OCI-LY7 (cell line): ENCODE measurements around the gene DENND1A. TPM values are rescaled to one million over a fixed set of nuclear protein-coding genes. Genes with fewer than 3 reads are reported as not detected.

Source experiments
- BruUV-seq: library from RNA; stranded (reverse); fragments of 400-500 nt; replicated peaks from 2 replicates; lab custom pipeline; 2021; lab: Mats Ljungman, UMichigan
- CTCF ChIA-PET: fragments of 300-600 bp; sonication (Branson Sonifier 250); formaldehyde crosslinking; loops from one replicate; lab custom pipeline; 2022; ENCODE audit warnings: antibody characterized with exemption; ENCODE audit not compliant: unreplicated experiment; lab: Charles Lee
- POLR2A ChIA-PET: fragments of 300-600 bp; sonication (Branson Sonifier 250); formaldehyde crosslinking; loops from one replicate; lab custom pipeline; 2022; ENCODE audit warnings: antibody characterized with exemption; lab: Charles Lee
- DNase-seq: peaks from one replicate; pipeline ENCODE4 v3.0.0-alpha.2; 2015; ENCODE audit warnings: low spot score
- H2AFZ ChIP-seq: fragments of 200-600 bp; sonication (generic), shearing (Covaris generic); 2 replicates; pipeline ENCODE4 v1.6.1; 2014; ENCODE audit warnings: mild to moderate bottlenecking, antibody characterized with exemption, low read length, moderate library complexity
- H3K27ac ChIP-seq: fragments of 200-600 bp; sonication (generic); 2 replicates; pipeline ENCODE4 v1.5.1; 2014; ENCODE audit warnings: mixed run types, low read depth, mild to moderate bottlenecking, moderate library complexity, low read length, inconsistent platforms; ENCODE audit not compliant: poor library complexity, severe bottlenecking
- H3K36me3 ChIP-seq: fragments of 200-600 bp; sonication (generic); 2 replicates; pipeline ENCODE4 v1.6.1; 2014; ENCODE audit warnings: mild to moderate bottlenecking, antibody characterized with exemption, low read length, moderate library complexity, mixed read lengths; ENCODE audit not compliant: insufficient read depth
- H3K4me1 ChIP-seq: fragments of 200-600 bp; sonication (generic); 2 replicates; pipeline ENCODE4 v1.5.1; 2014; ENCODE audit warnings: mild to moderate bottlenecking, low read length; ENCODE audit not compliant: insufficient read depth, poor library complexity, severe bottlenecking
- H3K4me2 ChIP-seq: fragments of 200-600 bp; sonication (generic); 2 replicates; pipeline ENCODE4 v1.6.1; 2014; ENCODE audit warnings: mild to moderate bottlenecking, low read length
- H3K4me3 ChIP-seq: fragments of 200-600 bp; sonication (generic); 2 replicates; pipeline ENCODE4 v1.5.1; 2014; ENCODE audit warnings: mild to moderate bottlenecking, low read depth, low read length; ENCODE audit not compliant: poor library complexity, severe bottlenecking
- H3K79me2 ChIP-seq: fragments of 200-600 bp; sonication (generic); 2 replicates; pipeline ENCODE4 v1.6.1; 2016; ENCODE audit warnings: low read depth, mild to moderate bottlenecking, low read length, moderate library complexity, mixed read lengths; ENCODE audit not compliant: insufficient read depth
- H3K9me2 ChIP-seq: fragments of 200-600 bp; sonication (generic); 2 replicates; pipeline ENCODE4 v1.6.1; 2016; ENCODE audit warnings: mild to moderate bottlenecking, low read length, mixed read lengths; ENCODE audit not compliant: insufficient read depth
- H3K9me3 ChIP-seq: fragments of 200-600 bp; sonication (generic); 2 replicates; pipeline ENCODE4 v1.6.1; 2014; ENCODE audit warnings: mild to moderate bottlenecking, mixed run types, low read length, mixed read lengths
- H4K20me1 ChIP-seq: fragments of 200-600 bp; sonication (generic); 2 replicates; pipeline ENCODE4 v1.6.1; 2014; ENCODE audit warnings: mild to moderate bottlenecking, antibody characterized with exemption, low read length, moderate library complexity, mixed read lengths; ENCODE audit not compliant: insufficient read depth
- CTCF ChIP-seq: fragments of 200-600 bp; sonication (generic); conservative IDR thresholded peaks from 2 replicates; pipeline ENCODE4 v1.5.1; 2014; ENCODE audit warnings: mild to moderate bottlenecking, antibody characterized with exemption, low read length, moderate library complexity, mixed read lengths
- EZH2phosphoT487 ChIP-seq: fragments of 200-600 bp; sonication (generic); IDR thresholded peaks from 2 replicates; pipeline ENCODE4 v1.6.1; 2018; ENCODE audit warnings: low read depth, borderline replicate concordance, mild to moderate bottlenecking, mixed run types, antibody characterized with exemption, low read length, moderate library complexity, mixed read lengths
- intact Hi-C: fragments of 100-400 bp; cut with micrococcal nuclease; formaldehyde crosslinking; loops from one replicate; pipeline ENCODE4 v1.10.0; 2022; ENCODE audit not compliant: unreplicated experiment
- total RNA-seq, 2 experiments: library from RNA; depleted of rRNA in 1 of 2; stranded (reverse); fragments of >200 nt in 1 of 2; shearing (Covaris generic) in 1 of 2; gene quantifications; 2 replicates each; pipeline ENCODE4 v1.2.3, GENCODE V29; 2014 to 2022

Gene DENND1A
- total RNA-seq, 2 experiments from 2014 or later: 17.9 to 36.3 TPM

GRCh38 chr9:123606141-123606540 lies 323.8 kb downstream of the DENND1A start:
- POLR2A ChIA-PET: no interaction called here
- no peak for DNase-seq
- H3K9me2 ChIP-seq: no peaks in the 10 kb centered on the region

GRCh38 chr9:123605286-123605685 lies 324.6 kb downstream of the DENND1A start:
- no TSS peak for BruUV-seq
- H3K9me2 ChIP-seq: no peaks in the 10 kb centered on the region
- peaks cover 46% of the 10 kb centered on the region for H3K4me1 ChIP-seq
- TF ChIP-seq CTCF: no peak
- no peak for TF ChIP-seq EZH2phosphoT487
- H3K9me3 ChIP-seq: no peaks in the 10 kb centered on the region
- H3K4me2 ChIP-seq: no peak overlapping the region
- POLR2A ChIA-PET: interaction anchor here (1.5 kb wide), 1 partner anchor 33 kb away, joined by 3 read pairs; no protein-coding TSS in a partner anchor
- H3K4me3 ChIP-seq: no peak overlapping the region
- CTCF ChIA-PET: no interaction called here
- no peaks in the 10 kb centered on the region for H3K79me2 ChIP-seq
- H3K27ac ChIP-seq: no peak overlapping the region
- no peaks in the 10 kb centered on the region for H3K36me3 ChIP-seq
- H2AFZ ChIP-seq: no peak overlapping the region
- intact Hi-C loops: no loop called here
- DNase-seq: no peak
- H4K20me1 ChIP-seq: no peaks in the 10 kb centered on the region

More at GRCh38 chr9:123606141-123606540, 323.8 kb downstream of the DENND1A start:
- no peak overlapping the region for H3K4me3 ChIP-seq
- peaks cover 55% of the 10 kb centered on the region for H3K4me1 ChIP-seq
- H3K4me2 ChIP-seq: no peak overlapping the region
- CTCF ChIA-PET: no interaction called here
- no peak overlapping the region for H3K27ac ChIP-seq
- TF ChIP-seq EZH2phosphoT487 (no peak), CTCF (no peak)
- H3K79me2 ChIP-seq: no peaks in the 10 kb centered on the region
- no peaks in the 10 kb centered on the region for H3K9me3 ChIP-seq
- BruUV-seq: no TSS peak
- no peak overlapping the region for H2AFZ ChIP-seq
- intact Hi-C loops: no loop called here
- H4K20me1 ChIP-seq: no peaks in the 10 kb centered on the region
- no peaks in the 10 kb centered on the region for H3K36me3 ChIP-seq

GRCh38 chr9:123604861-123605260 lies 325.1 kb downstream of the DENND1A start:
- Histone ChIP-seq H3K4me1 (peaks cover 44% of the 10 kb centered on the region), H4K20me1 (no peaks in the 10 kb centered on the region), H3K9me3 (no peaks in the 10 kb centered on the region), H3K4me3 (no peak overlapping the region), H2AFZ (no peak overlapping the region), H3K4me2 (no peak overlapping the region), H3K27ac (no peak overlapping the region), H3K9me2 (no peaks in the 10 kb centered on the region), H3K79me2 (no peaks in the 10 kb centered on the region), H3K36me3 (no peaks in the 10 kb centered on the region)
- BruUV-seq: no TSS peak
- POLR2A ChIA-PET: interaction anchor here (1.5 kb wide), 1 partner anchor 33 kb away, joined by 3 read pairs; no protein-coding TSS in a partner anchor
- TF ChIP-seq EZH2phosphoT487 (no peak), CTCF (no peak)
- peak; percentile 18 for DNase-seq
- intact Hi-C loops: no loop called here
- CTCF ChIA-PET: no interaction called here
